ENCODE results near the gene RAI14.
A peak's percentile ranks its signal among the peaks of the same experiment; 100 is the strongest.

The RAI14 gene

DNA sequence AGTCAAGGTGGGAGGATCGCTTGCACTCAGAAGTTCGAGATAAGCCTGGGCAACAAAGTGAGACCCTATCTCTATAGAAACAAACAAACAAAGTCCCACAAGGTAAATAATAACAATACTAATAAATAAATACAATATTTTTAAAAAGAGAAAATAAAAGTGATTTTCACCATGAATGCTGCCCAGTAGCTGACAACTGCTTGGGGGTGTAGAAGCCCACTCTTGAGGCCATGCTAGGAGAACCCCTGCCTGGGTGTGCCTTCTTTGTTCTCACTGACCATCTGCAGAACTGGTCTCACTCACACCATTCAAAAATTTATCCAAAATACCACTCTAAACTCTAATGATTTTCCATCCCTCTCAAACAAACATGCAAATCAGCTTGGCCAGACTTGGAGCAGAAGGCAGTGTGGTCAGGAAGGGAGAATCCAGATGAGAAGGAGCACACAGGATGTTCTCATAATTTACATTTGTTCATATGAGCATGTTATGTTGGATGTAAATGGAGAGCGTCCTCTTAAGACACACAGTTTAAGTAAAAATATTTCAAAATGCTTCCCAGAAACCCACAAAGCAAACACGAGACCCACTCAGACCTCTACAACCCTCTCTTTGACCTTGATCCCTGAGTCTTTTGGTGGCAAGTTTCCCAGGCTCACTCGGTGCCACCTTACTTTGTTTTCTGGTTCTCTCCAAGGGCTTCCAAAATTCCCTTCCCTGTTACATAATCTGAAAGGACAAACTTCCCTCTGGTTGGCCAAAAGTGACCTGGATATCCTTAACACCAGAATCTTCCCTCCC is 7.9 kb upstream of the RAI14 start:
- DNase-seq: no peak

DNA sequence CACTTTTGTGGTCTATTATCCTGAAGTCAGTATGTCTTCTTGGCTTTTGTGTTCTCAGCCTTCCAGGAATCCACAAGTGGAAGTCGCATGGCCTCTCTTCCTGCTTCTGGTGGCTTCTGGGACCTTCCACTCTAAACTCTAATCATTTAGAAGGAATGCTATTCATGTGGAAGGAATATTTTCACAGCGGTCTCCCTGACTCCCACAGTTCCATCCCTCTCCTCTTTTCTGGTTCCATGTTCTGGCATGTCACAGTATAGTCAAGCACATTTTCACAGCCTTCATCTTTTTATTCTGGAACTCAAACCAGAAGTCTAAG is 7.3 kb upstream of the RAI14 start:
- DNase-seq: no peak

DNA sequence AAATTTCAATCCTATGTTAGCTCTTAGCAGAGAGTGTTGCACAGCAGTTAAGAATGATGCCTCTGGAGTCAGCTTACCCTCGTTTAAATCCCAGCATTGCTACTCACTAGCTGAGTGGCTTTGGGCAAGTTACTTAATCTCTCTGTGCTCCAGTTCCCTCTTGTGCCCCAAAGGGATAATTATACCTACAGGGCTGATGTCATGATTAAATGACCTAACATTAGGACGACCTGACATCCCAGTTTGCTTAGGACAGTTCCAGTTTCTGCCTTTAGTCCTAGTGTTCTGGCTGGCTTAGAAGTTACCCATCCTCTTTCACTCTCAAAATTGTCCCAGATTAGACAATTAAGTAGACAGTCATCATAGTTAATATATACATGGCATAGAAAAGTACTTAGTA is 4.3 kb upstream of the RAI14 start:
- no peak for DNase-seq

DNA sequence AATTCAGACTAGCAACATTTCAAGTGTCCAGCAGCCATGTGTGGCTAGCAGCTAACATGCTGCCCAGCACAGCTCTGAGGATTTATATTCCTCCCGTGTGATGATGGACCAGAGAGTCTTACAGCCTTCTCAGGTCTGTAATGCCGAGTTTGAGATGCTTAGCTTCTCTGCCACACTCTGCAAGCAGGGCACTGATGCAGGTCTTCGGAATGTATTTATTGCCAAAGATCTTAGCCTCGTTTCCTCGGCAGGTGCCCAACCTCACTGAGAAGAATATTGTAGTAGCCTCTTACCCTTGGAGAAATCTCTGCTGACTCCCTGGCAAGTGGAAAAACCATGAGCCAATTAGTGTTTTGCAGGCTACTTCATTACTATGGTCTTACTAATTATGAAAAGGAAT is 3.7 kb upstream of the RAI14 start:
- no peak for DNase-seq

DNA sequence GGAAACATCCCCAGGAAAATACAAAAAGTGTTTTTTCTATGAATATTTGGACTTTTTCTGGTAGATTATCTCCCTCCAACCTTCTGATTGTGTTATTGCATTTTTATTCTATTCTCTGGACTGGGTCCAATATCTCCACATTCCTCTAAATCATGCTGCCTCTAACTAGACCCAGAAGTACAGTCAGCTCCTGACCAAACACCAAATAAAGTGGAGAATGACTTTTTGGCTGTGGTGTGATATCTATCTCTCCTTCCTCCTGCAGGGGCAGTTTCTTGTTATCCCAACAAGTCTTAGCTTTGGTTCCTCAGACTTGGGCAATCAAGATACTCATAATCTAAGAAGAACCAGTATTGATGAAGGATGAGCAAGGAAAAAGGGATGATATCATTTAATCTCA is 3.2 kb upstream of the RAI14 start:
- DNase-seq: no peak

DNA sequence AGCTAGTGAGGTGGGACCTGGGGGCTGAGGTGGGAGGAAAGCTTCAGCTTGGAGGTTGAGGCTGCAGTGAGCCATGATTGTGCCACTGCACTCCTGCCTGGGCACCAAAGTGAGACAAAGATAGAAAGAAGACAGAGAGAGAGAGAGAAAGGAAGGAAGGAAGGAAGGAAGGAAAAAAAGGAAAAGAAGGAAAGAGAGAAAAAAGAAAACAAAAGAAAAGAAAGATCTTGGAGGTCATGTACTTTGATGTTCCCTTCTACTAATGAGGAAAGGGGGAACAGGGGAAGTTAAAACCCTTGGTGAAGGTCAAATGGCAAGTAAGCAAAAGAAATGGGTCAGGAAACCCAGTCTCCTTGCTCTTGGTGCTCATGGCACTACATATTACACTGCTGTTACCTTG is 2.4 kb upstream of the RAI14 start:
- no peak for DNase-seq

DNA sequence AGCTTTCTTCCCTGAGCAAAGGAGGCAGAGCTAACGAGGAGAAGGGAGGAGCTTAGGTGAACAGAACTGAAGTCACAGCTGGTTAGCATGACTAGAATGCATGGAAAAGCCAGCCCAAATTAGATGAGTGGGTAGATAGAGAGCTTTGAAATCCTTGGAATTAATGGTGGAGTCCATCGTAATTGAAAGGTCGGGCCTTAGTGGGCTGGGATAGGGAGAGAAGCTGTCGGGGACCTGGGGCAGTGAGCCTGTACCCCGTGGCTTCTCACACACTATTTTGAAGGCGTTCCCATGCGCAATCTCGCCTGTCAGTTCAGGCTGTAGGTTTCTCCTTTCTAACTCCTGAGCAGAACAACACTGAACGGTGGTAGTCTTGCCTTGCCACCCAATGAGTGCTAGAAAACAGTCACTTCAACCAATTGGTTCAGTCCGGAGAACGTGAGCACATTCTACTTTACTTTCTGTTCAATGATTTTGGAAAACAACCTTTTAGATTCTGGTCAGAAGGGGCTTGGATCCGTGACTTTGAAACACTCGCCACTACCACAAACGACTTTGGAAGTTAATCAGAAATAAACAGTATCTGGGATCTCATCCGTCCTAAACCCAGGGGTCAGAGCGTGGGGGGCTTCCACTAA is 655 bp upstream of the RAI14 start:
- DNase-seq: peak; percentile 80

DNA sequence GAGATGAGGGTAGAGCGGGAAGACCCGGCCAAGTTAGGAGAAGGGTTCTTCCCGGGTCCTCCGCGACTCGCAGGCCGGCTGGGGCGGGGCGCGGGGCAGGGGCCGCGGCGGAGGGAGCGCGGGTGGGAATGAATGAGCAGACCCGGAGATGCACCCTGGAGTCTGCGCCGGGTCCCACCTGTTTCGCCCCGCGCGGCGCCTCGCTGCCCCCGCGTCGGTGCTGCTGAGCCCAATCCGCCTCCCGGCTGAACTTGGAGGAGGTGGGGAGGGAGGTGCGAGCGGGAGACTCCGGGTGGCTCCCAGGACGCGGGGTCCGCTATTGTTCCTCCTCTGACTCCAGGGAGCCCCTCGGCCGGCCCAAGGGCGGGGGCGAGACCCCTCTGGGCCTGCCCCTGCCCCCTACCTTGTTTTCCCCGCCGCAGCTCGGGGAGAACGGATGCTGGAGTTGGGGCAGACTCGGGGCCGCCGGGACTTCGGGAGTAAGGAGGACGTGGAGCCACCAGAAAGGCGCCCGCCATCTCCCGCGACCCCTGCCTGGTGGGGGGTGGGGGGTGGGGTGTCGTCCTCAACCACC is 659 bp downstream of the RAI14 start:
- DNase-seq: peak; percentile 55

DNA sequence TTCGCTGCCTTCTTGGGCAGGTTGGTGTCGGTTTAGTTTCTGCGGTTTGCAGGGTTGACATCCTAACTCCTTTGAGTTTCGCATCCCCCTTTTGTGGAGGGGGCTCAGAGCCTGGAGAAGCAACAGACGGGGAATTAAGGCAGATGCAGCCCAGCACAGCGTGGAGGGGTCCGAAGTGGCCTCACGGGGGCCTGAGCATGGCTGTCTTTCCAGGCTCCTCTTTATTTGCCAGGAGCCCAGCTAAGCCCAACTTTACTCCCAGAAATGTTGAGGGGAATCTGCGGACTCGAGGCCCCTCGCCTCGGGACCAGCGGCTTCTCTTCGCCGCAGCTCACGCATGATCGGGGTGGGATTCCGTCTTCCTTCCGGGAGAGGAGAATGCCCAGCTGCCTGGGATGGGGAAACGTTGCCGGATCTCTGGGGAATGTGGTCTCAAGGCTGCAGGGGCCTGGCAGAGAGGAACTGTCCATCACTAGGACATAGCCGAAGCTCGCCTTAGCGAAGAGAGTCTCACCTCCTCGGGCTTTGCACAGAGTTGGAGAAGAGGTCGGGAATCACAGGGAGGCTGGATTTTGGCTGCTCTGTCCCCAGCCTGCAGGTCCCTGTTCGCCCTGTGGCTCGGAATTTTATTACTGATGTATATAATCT is 1.3 kb downstream of the RAI14 start:
- peak; percentile 57 for DNase-seq

DNA sequence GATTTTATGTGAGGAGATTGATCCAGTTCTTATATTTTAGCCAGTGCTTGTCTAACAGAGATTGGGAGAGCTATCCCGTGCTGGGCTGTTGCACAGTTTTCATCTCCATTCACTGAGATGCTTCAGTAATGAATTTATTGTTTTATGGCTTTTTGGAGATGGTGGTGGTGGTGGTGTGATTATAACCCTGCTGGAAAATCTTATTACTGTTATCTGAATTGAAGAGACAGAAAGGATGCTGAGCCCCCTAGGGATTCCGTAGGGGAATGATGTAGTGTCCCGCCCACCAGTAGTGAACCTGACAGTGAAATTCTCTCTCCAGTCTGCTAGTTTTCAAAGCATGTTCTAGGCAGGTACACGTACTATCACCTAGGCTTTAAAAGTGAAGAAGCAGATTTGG is 1.9 kb downstream of the RAI14 start:
- no peak for DNase-seq

DNA sequence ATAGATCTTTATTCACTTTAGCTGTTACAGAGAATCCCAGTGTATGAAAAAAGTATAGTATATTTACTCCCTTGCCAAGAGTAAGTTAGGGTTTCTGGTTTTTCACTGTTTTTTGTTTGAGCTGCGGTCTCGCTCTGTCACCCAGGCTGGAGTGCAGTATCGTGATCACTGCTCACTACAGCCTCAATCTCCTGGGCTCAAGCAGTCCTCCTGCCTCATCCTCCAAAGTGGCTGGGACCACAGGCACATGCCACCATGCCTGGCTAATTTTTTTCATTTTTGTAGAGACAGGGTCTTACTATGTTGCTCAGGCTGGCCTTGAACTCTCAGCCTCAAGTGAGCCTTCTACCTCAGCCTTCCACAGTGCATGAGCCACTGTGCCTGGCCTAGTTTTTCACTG is 3.0 kb downstream of the RAI14 start:
- no peak for DNase-seq

DNA sequence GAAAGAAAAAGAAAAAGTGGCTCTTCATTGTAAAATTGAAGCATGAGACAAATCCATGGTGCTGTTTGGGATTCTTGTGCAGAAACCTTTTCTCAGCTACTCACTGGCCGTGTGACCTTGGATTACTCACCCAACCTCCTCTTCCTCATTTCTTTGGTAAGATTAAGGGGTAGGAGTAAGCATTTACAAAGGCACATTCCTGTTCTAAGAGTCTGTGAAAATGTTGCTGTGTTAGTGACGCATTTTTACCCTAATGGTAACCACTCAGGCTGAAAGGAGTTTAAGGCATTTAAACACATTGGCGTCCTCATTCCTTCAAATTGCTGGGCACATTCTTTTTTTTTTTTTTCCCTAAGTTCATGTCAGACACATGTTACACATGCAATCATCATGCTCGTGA is 4.3 kb downstream of the RAI14 start:
- no peak for DNase-seq

DNA sequence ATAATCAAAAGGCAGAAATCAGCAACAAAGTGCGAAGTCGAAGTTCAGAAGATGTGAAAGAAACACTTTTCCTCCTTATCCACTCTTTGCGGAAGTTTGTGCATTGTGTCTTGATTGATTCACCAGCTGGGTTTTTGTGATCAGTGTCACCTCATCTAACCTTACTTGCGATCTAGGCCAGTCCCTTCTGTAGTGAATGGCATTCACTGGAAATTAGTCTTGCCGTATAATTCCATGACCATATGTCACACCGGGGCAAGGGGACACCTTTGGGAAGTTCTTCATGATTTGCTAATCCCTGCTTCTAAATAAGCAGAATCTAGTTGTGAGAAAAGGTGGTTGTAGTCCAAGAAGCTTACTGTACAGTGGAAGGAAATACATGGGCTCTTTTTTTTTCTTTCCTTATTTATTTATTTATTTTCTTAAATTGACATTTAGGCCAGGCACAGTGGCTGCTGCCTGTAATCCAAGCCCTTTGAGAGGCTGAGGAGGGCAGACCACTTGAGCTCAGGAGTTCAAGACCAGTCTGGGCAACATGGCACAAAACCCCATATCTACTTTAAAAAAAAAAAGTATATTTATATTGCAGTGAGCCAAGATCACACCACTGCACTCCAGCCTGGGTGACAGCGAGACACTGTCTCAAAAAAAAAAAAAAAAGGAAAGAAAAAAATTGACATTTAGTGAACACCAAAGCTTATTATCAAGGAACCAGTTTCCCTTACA is 7.8 kb downstream of the RAI14 start:
- no peak for DNase-seq

DNA sequence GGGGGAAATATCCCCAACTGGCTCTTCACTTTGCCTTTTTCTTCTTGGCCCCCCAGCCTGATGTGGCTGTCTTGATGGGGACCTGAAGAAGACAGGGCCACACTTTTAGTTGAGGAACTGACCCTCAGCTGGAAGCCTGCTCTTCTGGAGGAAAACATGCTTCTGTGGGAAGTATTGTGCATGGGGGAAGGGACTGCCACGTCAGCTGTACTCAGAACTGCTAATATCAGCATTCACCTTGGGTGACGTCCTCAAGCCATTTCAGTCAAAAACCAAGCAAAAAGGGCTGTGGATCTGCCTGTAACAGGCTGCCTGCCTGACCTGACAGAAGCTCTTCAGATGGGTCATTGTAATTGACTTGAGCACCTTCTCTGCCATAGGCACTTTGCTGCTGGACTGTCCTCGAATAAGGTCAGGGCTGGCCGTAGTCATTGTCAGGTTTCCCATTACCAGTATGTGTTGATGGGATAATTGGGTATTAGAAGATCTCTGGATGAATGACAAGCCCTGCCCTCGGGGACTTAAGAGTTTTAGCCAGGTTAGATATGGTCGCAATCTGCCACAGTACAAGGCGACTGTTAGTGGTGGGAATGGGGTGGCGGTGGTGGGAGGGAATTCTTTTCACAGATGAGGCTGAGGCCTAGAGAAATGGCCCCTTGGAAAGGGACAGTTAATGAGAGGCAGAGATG is 10.4 kb downstream of the RAI14 start:
- DNase-seq: no peak

DNA sequence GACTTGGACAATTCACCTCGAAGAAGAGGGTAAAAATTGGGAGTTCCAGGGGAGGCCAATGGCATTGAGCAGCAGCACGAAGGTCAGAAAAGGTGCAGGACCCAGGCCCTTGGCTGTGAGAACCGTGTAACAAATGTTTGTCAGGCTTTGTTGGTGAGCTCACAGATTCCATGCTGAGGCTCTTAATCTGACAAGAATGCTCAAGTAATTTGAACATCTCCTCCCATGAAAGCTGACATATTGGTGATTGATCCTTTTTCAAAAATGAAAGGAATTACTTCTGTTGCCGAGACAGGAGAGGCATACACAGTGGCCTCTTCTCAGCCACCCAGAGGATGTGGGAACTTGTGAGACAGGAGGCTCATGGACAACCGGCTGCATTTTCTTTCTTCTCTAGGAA is 11.6 kb downstream of the RAI14 start:
- DNase-seq: no peak

DNA sequence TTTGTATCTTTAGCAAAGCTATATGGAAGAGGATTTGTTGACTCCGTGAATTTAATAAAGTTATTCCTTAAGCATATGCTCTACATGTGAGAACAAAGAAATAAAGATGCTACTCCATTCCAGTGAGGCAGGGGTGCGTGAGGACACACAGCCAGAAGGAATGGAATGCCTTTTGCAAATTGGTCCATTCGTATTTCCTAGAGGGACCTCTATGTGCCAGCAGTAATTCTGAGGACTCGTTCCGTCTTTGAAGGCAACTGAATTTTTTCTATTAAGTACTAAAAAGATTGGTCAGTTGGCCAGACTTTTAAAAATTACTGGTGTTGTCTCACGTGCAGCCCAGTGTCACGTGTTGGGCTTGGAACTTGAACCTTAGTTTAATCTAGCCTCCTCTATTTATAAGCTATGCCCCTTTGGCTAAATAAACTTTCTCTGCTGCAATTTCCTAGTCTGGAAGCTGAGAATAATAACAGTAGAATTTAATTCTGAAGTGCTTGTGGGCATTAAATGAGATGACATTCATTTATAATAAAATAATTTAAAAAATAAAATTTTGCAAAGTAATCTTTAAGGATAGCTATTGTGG is 13.9 kb downstream of the RAI14 start:
- no peak for DNase-seq

DNA sequence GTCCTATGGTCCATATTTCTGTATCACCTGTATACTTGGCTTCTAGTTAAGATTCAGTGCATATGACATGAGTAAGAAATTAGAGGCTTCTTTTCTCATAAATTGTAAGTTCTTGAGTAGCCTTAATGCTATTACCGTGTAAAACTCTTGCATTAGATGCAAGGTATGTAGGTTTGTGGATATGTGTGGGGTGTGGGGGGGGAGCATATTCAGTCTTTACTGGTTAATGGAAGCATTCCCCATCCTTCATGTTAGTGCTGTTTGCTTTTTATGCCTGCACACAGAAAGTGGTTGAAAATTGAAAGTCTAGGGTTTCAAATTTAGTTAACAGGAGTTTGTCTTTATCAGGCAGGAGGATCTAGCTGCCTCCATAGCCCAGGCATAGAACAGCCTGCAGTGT is 16.1 kb downstream of the RAI14 start:
- DNase-seq: no peak

DNA sequence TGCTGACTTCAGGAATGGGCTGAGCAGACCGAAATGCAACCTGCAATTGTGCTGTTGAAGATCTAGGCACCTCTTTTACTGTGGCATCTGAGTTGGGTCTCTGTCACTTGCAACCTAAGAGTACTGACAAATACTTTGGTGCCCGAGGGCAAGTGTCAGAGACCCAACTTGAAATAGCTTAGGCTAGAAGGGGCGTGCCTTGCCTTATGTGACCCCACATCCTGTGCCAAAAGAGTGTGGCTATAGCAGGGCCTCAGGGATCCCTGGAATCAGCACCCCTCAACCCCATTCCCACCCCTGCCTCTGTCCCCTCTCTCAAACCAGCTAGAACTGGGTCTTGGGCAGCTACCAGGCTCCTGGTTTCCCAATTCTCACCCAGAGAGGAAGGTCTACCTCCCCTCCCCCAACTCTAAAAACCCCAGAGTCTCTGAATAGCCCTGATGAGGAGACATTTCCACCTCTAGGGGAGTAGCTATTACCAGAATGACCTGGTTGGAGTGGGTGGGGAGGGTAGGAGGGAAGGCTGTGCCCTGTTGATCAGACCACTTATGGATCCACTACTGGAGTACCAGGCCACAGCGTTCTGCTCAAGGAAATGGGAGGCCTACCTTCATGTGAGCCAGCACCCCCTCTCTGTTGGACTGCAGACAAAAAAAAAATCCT is 17.5 kb downstream of the RAI14 start:
- no peak for DNase-seq

DNA sequence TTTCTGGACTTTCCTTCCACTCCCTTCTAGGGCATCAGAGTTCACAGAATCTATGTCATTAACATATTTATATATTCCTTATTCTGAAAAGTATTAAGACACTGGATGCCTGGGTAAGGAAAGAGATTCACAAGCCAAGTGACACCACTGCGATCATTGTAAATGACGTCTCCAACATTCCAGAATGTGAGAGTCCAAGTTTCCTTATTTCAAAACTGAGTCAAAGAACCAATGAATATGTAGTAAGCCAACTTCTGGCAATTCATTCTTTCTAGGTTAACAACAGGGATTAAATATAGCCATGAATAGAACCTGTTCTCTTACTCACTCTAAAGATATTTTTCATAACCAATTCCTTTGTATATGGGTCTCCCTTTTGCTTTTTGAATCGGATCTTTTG is 18.1 kb downstream of the RAI14 start:
- DNase-seq: no peak

DNA sequence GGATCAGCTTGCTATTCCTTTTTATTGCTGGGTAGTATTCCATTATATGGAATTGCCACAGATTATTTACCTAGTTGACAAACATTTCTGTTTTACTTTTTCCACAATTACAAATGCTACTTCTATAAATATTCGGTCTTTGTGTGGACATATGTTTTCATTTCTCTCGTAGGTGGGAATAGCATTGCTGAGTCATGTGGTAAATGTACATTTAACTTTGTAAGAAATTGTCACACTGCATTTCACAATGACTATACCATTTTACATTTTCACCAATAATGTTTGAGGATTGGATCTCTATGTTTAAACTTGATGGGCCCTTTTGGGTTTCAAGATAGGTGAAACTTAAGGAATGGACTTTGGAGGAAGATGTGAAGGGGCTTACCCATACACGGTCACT is 19.7 kb downstream of the RAI14 start:
- DNase-seq: no peak

DNA sequence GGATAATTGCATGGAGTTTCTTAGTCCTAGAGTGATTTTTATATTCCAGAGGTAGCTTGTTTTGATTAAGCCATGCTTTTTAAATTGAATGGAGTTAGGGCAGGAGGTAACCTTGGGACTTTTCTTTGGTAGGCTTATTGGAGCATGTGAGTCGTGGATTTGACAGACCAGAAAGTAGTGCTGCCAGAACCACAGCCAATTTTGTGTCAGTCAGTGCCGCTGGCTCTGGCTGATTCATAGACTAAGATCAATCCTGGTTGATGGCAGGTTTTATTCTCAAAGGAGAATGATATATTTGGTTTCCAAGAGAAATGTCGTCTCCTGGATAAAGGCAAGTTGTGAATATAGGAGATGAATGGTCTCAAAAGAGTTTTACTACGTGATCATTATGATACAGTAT is 20.3 kb downstream of the RAI14 start:
- no peak for DNase-seq

DNA sequence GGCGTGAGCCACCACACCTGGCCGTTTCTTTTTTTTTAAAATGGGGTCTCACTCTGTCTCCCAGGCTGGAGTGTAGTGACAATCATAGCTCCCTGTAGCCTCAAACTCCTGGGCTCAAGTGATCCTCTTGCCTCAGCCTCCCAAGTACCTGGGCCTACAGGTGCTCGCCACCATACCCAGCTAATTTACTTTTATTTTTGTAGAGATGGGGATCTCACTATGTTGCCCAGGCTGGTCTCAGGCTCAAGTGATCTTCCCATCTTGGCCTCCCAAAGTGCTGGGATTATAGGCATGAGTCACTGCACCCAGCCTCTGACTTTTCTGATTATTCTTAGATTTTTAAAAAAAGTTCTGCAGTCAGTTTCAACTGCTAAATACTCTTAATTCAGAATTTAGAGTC is 21.3 kb downstream of the RAI14 start:
- no peak for DNase-seq

All from right forelimb (tissue), 1 donor.